LNCaP clone FGC (cell line): ENCODE measurements around the gene OR2B2.

ENCODE experiments used
- DNase-seq: peaks from one replicate; pipeline ENCODE4 v3.0.0-alpha.2; 2011; ENCODE audit warnings: low read depth
- H3K4me3 ChIP-seq: 2 replicates; pipeline ENCODE4 v1.5.1; 2011; ENCODE audit warnings: mild to moderate bottlenecking, low read depth, low read length, control low read depth
- CTCF ChIP-seq: IDR thresholded peaks from 2 replicates; pipeline ENCODE4 v1.5.1; 2012; ENCODE audit warnings: mild to moderate bottlenecking; ENCODE audit not compliant: control insufficient read depth, insufficient read depth; ENCODE audit errors: extremely low read depth

Gene OR2B2

DNA sequence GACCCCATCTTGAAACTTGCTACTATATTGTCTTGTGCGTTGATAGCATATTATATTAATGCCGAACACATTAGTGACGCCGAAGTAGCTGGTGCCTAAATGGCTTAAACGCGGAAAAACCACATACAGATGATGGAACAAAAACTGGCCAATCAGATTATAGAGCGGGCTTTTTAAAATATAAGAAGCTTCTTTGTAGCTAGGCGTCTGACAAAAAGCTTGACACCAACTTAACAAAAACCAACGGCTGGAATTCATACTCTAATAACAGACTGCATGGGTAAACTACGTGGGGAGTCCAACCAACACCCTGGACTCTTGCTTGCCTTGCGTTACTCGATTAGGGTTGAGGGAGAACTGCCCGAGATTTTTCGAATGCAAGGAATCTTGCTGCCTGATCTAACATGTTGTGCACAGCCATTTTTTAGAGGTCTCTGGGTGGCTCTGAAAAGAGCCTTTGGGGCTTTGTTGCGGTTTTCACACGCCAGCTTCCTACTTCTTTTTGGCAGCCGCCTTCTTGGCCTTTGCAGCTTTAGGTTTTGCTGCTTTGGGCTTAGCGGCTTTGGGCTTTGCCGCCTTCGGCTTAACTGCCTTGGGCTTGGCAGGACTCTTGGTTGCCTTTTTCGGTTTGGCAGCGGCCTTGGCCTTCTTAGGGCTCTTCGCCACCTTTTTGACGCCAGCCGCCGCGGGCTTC lies 45.7 kb downstream of the OR2B2 start:
- no peak for DNase-seq
- TF ChIP-seq CTCF = no peak
- H3K4me3 ChIP-seq = peak overlapping the region; percentile 63

- no peak for DNase-seq
- peak overlapping the region; percentile 63 for H3K4me3 ChIP-seq
- no peak for TF ChIP-seq CTCF
These were observed 46.3 kb downstream of the OR2B2 start for GRCh38 chr6:27865850-27866356.

DNA sequence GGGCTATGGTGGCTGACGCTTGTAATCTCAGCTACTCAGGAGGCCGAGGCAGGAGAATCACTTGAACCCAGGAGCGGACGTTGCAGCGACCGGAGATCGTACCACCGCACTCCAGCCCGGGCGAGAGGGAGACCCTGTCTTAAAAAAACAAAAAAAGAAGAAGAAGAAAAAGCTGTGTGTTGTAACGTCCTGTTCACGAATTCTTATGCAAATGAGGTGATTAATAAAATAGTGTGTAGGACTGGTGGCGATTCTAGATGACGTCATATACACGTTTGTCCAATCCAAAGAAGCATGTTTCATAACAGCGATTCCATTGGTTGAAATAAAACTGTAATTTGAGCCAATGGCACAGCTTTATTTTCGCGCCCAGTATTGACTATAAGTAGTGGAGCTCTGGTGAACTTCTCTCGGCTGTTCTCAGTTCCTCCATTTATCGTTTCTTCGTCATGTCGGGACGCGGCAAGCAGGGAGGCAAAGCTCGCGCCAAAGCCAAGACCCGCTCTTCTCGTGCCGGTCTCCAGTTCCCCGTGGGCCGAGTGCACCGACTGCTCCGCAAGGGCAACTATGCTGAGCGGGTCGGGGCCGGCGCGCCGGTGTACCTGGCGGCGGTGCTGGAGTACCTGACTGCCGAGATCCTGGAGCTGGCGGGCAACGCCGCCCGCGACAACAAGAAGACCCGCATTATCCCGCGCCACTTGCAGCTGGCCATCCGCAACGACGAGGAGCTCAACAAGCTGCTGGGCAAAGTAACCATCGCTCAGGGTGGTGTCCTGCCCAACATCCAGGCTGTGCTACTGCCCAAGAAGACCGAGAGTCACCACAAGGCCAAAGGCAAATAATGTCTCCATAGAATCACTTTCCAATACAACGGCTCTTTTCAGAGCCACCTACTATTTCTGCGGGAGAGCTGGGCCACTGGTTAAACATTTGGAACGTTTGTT lies 47.0 kb downstream of the OR2B2 start:
- peak overlapping the region; percentile 63 for H3K4me3 ChIP-seq
- TF ChIP-seq CTCF = no peak
- DNase-seq = peak; percentile 96

DNA sequence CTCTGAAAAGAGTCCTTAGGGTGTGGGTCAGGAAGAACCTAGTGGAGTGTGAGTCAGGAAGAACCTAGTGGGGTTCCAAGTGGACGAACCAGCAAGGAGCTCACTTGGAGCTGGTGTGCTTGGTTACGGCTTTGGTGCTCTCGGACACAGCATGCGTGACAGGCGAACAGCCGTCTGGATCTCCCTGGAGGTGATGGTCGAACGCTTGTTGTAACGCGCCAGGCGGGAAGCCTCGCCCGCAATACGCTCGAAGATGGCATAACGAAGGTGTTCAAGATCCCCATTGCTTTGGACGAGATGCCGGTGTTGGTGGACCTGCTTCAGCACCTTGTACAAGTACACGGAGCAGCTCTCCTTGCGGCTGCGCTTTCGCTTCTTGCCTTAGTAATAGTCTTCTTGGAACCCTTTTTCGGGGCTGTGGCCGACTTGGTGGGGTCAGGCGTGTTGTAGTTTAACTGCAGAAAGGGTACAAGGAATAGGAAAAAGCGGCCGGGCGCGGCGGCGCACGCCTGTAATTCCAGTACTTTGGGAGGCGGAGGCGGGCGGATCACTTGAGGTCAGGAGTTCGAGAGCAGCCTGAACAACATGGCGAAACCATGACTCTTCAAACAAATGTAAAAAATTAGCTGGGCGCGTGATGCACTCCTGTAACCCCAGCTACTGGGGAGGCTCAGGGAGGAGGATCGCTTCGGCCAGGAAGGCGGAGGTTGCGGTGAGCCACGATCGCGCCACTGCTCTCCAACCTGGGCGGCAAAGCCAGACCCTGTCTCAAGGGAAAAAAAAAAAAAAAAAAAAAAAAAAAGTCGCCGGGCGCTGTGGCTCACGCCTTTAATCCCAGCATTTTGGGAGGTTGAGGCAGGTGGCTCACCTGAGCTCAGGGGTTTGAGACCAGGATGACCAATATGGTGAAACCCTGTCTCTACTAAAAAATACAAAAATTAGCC lies 48.0 kb downstream of the OR2B2 start:
- no peak for TF ChIP-seq CTCF
- no peak for DNase-seq
- H3K4me3 ChIP-seq = peak overlapping the region; percentile 63

- H3K4me3 ChIP-seq = no peak overlapping the region
- DNase-seq = no peak
- no peak for TF ChIP-seq CTCF
These were observed 49.7 kb downstream of the OR2B2 start for GRCh38 chr6:27862396-27863066.

- H3K4me3 ChIP-seq = no peak overlapping the region
- DNase-seq = no peak
- no peak for TF ChIP-seq CTCF
These were observed 50.3 kb downstream of the OR2B2 start for GRCh38 chr6:27861861-27862260.
